Measurements from ENCODE around the gene GFY.

GRCh38 chr19:49456326-49456725, 31.1 kb downstream of the GFY start:
- TF ChIP-seq CTCF (IDR thresholded peaks at IDR 0.05 in 8 of 11, conservative IDR thresholded peaks at IDR 0.05 in 3 of 11) (no peak), POLR2AphosphoS5 (IDR thresholded peaks at IDR 0.05) (no peak)
